Activated CD8-positive, alpha-beta memory T cell treated with anti-CD3 and anti-CD28 coated beads, Interleukin-2, amount 50 U/mL, for 1 hour (primary cell): Measurements from ENCODE around the gene MRPS18B.
"Not testable (repeated sequence)": the region's sequence is repeated elsewhere in the genome, so short reads cannot be mapped to it uniquely, and the experiment has no call there.

Experiments
- DNase-seq: peaks from one replicate; pipeline ENCODE4 v3.0.0-alpha.2; 2020; ENCODE audit errors: extremely low read depth

The MRPS18B gene

GRCh38 chr6:30641048-30641447 is 23.4 kb downstream of the MRPS18B start:
- no peak for DNase-seq

GRCh38 chr6:30643656-30644055 is 26.0 kb downstream of the MRPS18B start:
- no peak for DNase-seq

- no peak for DNase-seq
Measured at GRCh38 chr6:30644769-30645168, 27.1 kb downstream of the MRPS18B start.

GRCh38 chr6:30645989-30646388 is 28.3 kb downstream of the MRPS18B start:
- no peak for DNase-seq

- peak; percentile 80 for DNase-seq
Measured at GRCh38 chr6:30646450-30647241, 29.0 kb downstream of the MRPS18B start, which contains the start of gene C6orf136. C6orf136 (plus strand) TSS chr6:30647133; CDS start chr6:30647232, 99 bp downstream.

GRCh38 chr6:30647242-30648116 is 29.8 kb downstream of the MRPS18B start:
- DNase-seq, result peak; percentile 28

- no peak for DNase-seq
Measured at GRCh38 chr6:30651143-30651542, 33.5 kb downstream of the MRPS18B start.

GRCh38 chr6:30654798-30655742 is 37.4 kb downstream of the MRPS18B start:
- no peak for DNase-seq

GRCh38 chr6:30655743-30656094 is 38.1 kb downstream of the MRPS18B start:
- DNase-seq, result no peak

GRCh38 chr6:30656513-30656912 is 38.9 kb downstream of the MRPS18B start:
- no peak for DNase-seq

GRCh38 chr6:30657454-30657853 is 39.8 kb downstream of the MRPS18B start:
- no peak for DNase-seq

GRCh38 chr6:30657922-30658321 is 40.3 kb downstream of the MRPS18B start:
- DNase-seq, result not testable (repeated sequence)

GRCh38 chr6:30664994-30665767 is 47.5 kb downstream of the MRPS18B start:
- DNase-seq, result no peak

GRCh38 chr6:30666300-30666699 is 48.7 kb downstream of the MRPS18B start:
- not testable (repeated sequence) for DNase-seq

- DNase-seq, result no peak
Measured at GRCh38 chr6:30670760-30671527, 53.3 kb downstream of the MRPS18B start.

- peak; percentile 86 for DNase-seq
Measured at GRCh38 chr6:30672445-30673253, 55.0 kb downstream of the MRPS18B start, which contains the start of gene DHX16. DHX16 (minus strand) TSS chr6:30673006; CDS start chr6:30672841, 165 bp downstream.
